Upper lobe of left lung (tissue), 6 donors: Measurements from ENCODE around the gene ITPK1. TPM values are rescaled to one million over a fixed set of nuclear protein-coding genes. Genes with fewer than 3 reads are reported as not detected.
"Not testable (repeated sequence)": the region's sequence is repeated elsewhere in the genome, so short reads cannot be mapped to it uniquely, and the experiment has no call there.

Experiments used
- ATAC-seq, 2 donors: fragments of 200-7000 bp; cut with Tn5 transposase; one replicate each; pipeline ENCODE4 v1.9.1; 2022; ENCODE audit warnings: mild to moderate bottlenecking in 2 of 2, moderate library complexity in 2 of 2; ENCODE audit not compliant: low FRiP score in 2 of 2
- DNase-seq, 2 donors: peaks; one replicate each; pipeline ENCODE4 v3.0.0-alpha.2; 2019 to 2020
- H3K27ac ChIP-seq, 4 donors: fragments of 200-600 bp; sonication (generic); one replicate each; pipeline ENCODE4 v1.5.1; 2016 to 2019
- H3K27me3 ChIP-seq, 4 donors: fragments of 200-600 bp; sonication (generic); one replicate each; pipeline ENCODE4 v1.5.1; 2017 to 2019
- H3K36me3 ChIP-seq, 4 donors: fragments of 200-600 bp; sonication (generic); one replicate each; pipeline ENCODE4 v1.5.1; 2016 to 2019
- H3K4me1 ChIP-seq, 4 donors: fragments of 200-600 bp; sonication (generic); one replicate each; pipeline ENCODE4 v1.5.1; 2018 to 2019
- H3K4me3 ChIP-seq, 4 donors: fragments of 200-600 bp; sonication (generic); one replicate each; pipeline ENCODE4 v1.5.1; 2017 to 2019; ENCODE audit warnings: mild to moderate bottlenecking in 2 of 4, moderate library complexity in 1 of 4
- H3K9me3 ChIP-seq, 4 donors: fragments of 200-600 bp; sonication (generic); one replicate each; pipeline ENCODE4 v1.5.1; 2018 to 2019
- EP300 ChIP-seq, 4 donors: sonication (generic); formaldehyde crosslinking; IDR thresholded peaks; one replicate each; pipeline ENCODE4 v1.5.1; 2017; ENCODE audit warnings: antibody characterized with exemption in 4 of 4, control low read depth in 2 of 4
- POLR2A ChIP-seq, 4 donors: fragments of 450-650 bp; IDR thresholded peaks; one replicate each; pipeline ENCODE4 v1.5.1; 2016 to 2017; ENCODE audit warnings: antibody characterized with exemption in 4 of 4, mild to moderate bottlenecking in 2 of 4
- POLR2AphosphoS5 ChIP-seq, 2 donors: sonication (generic); formaldehyde crosslinking; IDR thresholded peaks; one replicate each; pipeline ENCODE4 v1.5.1; 2017; ENCODE audit warnings: antibody characterized with exemption in 2 of 2
- WGBS, 2 donors: methylation state at CpG; one replicate each; pipeline ENCODE4 v1.1.5; 2017 to 2018; 5-methylcytosine and 5-hydroxymethylcytosine counted together
- total RNA-seq, 6 donors: library from RNA; depleted of rRNA in 4 of 6; stranded (reverse); fragments of >200 nt in 4 of 6; gene quantifications; one replicate each; pipeline versions ENCODE4 v1.1.0 to v1.2.1, GENCODE V29; 2016 to 2021
- TF ChIP-seq, protein P1 (sequence below), 6 experiments: fragments of 450-650 bp in 4 of 6; fragments of 200-600 bp in 2 of 6; sonication (generic) in 2 of 6; IDR thresholded peaks; one replicate each; pipeline ENCODE4 v1.5.1; 2016 to 2019; ENCODE audit warnings: antibody characterized with exemption in 6 of 6
- donor health status: DM: no; HTN: no; CAD: no; lungs with moderate emphysema.
- donor health status: DM: no; HTN: yes; CAD: no; lungs with severe emphysema.

ITPK1 gene
- 100 to 1,000 TPM in 3 of 6 donors, 10 to 100 TPM in 3; 41.9 to 128 (median 86.1) TPM for total RNA-seq

DNA sequence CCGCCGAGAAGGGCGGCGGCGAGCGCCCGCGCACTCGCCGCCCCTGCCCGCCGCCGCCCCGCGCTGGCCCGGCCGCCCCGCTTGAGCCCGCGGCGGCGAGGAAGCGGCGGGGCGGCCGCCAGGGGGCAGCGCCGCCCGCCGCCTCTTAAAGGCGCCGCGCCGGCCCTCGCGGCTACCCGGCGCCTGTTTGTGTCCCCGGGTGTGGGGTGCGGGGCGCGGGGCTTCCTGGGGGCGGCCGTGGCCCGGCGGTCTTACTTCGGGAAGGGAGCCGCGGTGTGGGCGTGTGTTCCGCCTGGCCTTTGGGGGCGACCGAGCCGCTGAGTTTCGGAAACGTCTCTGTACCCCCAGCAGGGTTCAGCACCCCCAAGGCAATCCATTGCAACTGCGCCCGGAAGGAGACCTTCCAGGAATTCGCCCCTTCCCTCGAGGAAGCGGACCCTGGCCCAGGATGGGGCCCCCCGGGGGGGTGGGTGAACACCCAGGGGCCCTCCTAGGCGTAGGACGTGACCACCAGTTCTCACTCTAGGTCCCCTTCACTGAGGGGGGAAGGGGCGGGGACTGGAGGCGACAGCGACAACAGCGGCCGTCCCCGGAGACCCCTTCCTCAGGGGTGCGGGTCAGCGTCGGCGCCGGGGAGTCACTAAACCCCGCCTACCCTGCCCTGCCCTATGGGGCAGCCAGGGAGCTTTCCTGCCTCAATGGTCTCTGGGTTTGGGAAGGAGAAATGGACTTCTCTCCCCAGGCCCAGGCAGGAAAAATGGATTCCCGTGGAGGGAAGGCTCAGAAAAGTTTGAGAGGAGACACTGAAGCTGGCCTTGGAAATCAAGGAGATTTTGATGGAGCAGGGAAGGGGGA lies at the start of gene ITPK1:
TSS of gene ITPK1 (minus strand) at position 105 of the 855 bp plus-strand sequence. CDS start 762 bp downstream, outside the sequence.
- WGBS, 2 donors, result 0 to 1% methylated on average over 9 to 27 of the region's 77 CpGs
- H3K36me3 ChIP-seq, result no peaks in the 10 kb centered on the region
- DNase-seq, result peak; percentile 65 to 94

DNA sequence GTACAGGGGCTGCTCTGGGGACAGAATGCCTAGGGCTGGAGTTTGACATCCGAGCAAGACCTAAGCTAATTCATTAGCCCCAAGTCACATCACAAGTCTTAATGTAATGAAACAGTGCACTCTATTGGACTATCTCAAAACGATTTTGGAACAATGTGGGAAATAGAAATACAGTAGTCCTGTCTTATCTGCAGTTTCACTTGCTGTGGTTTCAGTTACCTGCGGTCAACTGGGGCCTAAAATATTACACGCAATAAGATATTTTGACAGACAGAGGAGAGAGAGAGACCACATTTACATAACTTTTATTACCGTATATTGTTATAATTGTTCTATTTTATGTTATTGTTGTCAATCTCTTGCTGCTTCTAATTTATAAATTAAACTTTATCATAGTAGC lies 47.8 kb upstream of the ITPK1 start:
- no peak overlapping the region for H3K27ac ChIP-seq
- no peaks in the 10 kb centered on the region for H3K36me3 ChIP-seq
- no peak for ATAC-seq
- no peaks in the 10 kb centered on the region for H3K9me3 ChIP-seq
- 67 to 73% methylated on average over 5 of the region's 5 CpGs for WGBS, 2 donors
- no peaks in the 10 kb centered on the region for H3K4me1 ChIP-seq
- no peaks in the 10 kb centered on the region for H3K27me3 ChIP-seq
- TF ChIP-seq EP300 (IDR thresholded peaks at IDR 0.05), result no peak
- TF ChIP-seq POLR2A (IDR thresholded peaks at IDR 0.05), result no peak
- TF ChIP-seq, protein P1, sequence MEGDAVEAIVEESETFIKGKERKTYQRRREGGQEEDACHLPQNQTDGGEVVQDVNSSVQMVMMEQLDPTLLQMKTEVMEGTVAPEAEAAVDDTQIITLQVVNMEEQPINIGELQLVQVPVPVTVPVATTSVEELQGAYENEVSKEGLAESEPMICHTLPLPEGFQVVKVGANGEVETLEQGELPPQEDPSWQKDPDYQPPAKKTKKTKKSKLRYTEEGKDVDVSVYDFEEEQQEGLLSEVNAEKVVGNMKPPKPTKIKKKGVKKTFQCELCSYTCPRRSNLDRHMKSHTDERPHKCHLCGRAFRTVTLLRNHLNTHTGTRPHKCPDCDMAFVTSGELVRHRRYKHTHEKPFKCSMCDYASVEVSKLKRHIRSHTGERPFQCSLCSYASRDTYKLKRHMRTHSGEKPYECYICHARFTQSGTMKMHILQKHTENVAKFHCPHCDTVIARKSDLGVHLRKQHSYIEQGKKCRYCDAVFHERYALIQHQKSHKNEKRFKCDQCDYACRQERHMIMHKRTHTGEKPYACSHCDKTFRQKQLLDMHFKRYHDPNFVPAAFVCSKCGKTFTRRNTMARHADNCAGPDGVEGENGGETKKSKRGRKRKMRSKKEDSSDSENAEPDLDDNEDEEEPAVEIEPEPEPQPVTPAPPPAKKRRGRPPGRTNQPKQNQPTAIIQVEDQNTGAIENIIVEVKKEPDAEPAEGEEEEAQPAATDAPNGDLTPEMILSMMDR (IDR thresholded peaks at IDR 0.05), result no peak
- no peak for TF ChIP-seq POLR2AphosphoS5 (IDR thresholded peaks at IDR 0.05)
- H3K4me3 ChIP-seq, result no peak overlapping the region
- no peak for DNase-seq

More for the DNA sequence above, at the start of gene ITPK1:
- Histone ChIP-seq H3K4me1 (peaks cover 20 to 40% (median 36%) of the 10 kb centered on the region in 4 donors), H3K27me3 (no peaks in the 10 kb centered on the region), H3K27ac (peak within 1 kb of the TSS; percentile 98 to 99 (median 98)), H3K4me3 (peak within 1 kb of the TSS; percentile 73 to 87 (median 76)), H3K9me3 (no peaks in the 10 kb centered on the region)
- TF ChIP-seq POLR2AphosphoS5 (IDR thresholded peaks at IDR 0.05) (no peak), EP300 (IDR thresholded peaks at IDR 0.05) (no peak), POLR2A (IDR thresholded peaks at IDR 0.05) (peak in 1 of 4 donors; percentile 3)
- TF ChIP-seq, protein P1 (IDR thresholded peaks at IDR 0.05), result peak; percentile 57 to 62 (median 61)
- peak; percentile 54 to 78 for ATAC-seq

DNA sequence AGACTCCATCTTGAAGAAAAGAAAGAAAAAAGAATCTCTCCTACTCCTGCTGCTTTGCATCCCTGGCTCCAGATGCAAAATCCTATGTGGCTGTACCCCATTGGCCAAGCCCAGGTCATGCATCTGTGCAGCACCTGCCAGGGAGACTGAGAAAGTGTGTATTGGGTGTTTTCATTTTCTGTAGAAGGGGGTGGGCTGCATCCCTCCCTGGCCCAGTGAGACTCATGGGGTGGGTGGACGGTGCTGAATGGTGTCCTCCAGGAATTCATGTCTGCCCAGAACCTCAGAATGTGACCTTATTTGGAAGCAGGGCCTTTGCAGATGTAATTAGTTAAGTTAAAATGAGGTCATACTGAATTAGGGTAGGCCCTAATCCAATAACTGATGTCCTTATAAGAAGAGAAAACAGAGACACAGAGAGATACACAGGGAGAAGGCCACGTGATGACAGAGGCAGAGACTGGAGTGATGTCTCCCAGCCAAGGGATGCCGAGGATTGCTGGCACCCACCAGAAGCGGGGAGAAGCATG lies 45.8 kb upstream of the ITPK1 start:
- no peaks in the 10 kb centered on the region for H3K27me3 ChIP-seq
- no peaks in the 10 kb centered on the region for H3K36me3 ChIP-seq
- no peaks in the 10 kb centered on the region for H3K9me3 ChIP-seq
- ATAC-seq (no peak), DNase-seq (no peak)
- H3K4me1 ChIP-seq, result no peaks in the 10 kb centered on the region
- no peak overlapping the region for H3K4me3 ChIP-seq
- TF ChIP-seq EP300 (IDR thresholded peaks at IDR 0.05) (no peak), POLR2AphosphoS5 (IDR thresholded peaks at IDR 0.05) (no peak), POLR2A (IDR thresholded peaks at IDR 0.05) (no peak)
- TF ChIP-seq, protein P1 (IDR thresholded peaks at IDR 0.05), result no peak
- H3K27ac ChIP-seq, result no peak overlapping the region
- WGBS, 2 donors, result 75 to 91% methylated on average over 4 of the region's 4 CpGs

DNA sequence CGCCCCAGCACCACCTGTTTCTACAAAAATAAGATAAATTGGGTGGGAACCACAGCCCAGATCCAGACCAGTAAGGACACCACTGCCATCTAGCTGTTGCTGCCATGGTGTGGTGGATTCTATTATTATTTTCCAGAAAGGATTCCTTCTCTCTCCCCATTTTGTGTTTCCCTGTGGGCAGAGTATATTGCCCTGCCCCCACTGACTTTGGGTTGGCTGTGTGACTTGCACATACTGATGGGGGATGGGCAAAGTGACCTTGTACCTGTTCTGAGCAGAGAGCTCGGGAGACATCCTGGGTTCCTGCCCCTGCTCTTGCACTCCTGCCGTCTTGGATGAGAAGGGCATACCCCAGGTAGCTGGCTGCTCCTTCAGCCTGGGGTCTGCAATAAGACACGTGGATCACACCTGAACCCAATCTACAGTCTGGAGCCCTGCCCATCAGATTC lies 44.7 kb upstream of the ITPK1 start:
- TF ChIP-seq POLR2AphosphoS5 (IDR thresholded peaks at IDR 0.05) (no peak), EP300 (IDR thresholded peaks at IDR 0.05) (no peak), POLR2A (IDR thresholded peaks at IDR 0.05) (no peak)
- TF ChIP-seq, protein P1 (IDR thresholded peaks at IDR 0.05), result no peak
- WGBS, 2 donors, result 13 to 29% methylated on average over 2 to 4 of the region's 4 CpGs
- H3K36me3 ChIP-seq, result no peaks in the 10 kb centered on the region

DNA sequence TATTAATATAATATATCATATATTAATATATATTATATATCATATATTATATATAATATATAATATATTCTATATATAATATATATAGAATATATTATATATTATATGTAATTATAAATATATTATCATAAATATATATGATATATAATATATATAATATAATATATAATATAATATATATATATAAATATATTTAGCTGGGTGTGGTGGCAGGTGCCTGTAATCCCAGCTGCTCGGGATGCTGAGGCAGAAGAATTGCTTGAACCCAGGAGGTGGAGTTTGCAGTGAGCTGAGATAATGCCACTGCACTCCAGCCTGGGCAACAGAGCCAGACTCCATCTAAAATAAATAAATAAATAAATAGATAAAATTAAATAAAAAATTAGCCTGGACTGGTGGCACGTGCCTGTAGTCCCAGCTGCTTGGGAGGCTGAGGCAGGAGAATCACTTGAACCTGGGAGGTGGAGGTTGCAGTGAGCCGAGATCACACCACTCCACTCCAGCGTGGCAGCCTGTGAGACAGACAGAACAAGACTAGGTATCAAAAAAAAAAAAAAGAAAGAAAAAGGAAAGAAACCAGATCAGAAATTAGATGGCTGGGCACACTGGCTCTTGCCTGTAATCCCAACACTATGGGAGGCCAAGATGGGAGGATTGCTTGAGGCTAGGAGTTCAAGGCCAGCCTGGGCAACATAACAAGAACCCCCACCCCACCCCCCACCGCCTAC lies 44.1 kb upstream of the ITPK1 start:
- not testable (repeated sequence) for DNase-seq, H3K9me3 ChIP-seq, H3K36me3 ChIP-seq, H3K27ac ChIP-seq, H3K27me3 ChIP-seq, ATAC-seq, H3K4me1 ChIP-seq, H3K4me3 ChIP-seq
- 68 to 70% methylated on average over 5 of the region's 5 CpGs for whole genome bisulfite sequencing, 2 donors

More for the DNA sequence above, 44.7 kb upstream of the ITPK1 start:
- no peaks in the 10 kb centered on the region for H3K4me1 ChIP-seq
- ATAC-seq (no peak), DNase-seq (no peak)
- no peak overlapping the region for H3K27ac ChIP-seq
- no peaks in the 10 kb centered on the region for H3K9me3 ChIP-seq
- H3K27me3 ChIP-seq, result no peaks in the 10 kb centered on the region
- no peak overlapping the region for H3K4me3 ChIP-seq

DNA sequence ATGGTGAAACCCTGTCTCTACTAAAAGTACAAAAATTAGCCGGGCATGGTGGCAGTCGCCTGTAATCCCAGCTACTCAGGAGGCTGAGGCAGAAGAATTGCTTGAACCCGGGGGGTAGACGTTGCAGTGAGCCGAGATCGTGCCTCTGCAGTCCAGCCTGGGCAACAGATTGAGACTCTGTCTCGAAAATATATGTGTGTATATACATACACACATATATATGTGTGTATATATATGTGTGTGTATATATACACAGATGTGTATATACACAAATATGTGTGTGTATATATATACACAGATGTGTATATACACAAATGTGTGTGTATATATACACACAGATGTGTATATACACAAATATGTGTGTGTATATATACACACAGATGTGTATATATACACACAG lies 42.6 kb upstream of the ITPK1 start:
- not testable (repeated sequence) for H3K27me3 ChIP-seq, H3K9me3 ChIP-seq, H3K27ac ChIP-seq, H3K4me1 ChIP-seq, ATAC-seq, DNase-seq, H3K36me3 ChIP-seq, H3K4me3 ChIP-seq
- WGBS, 2 donors, result 89 to 94% methylated on average over 7 of the region's 7 CpGs
